A673 (cell line): ENCODE results near the gene PKIB. TPM values are rescaled to one million over a fixed set of nuclear protein-coding genes. Genes with fewer than 3 reads are reported as not detected.

ENCODE experiments used
- BruUV-seq: library from RNA; stranded (reverse); fragments of 400-500 nt; replicated peaks from 2 replicates; lab custom pipeline; 2021; lab: Mats Ljungman, UMichigan
- CTCF ChIA-PET: fragments of 300-600 bp; sonication (Branson Sonifier 250); formaldehyde crosslinking; loops from one replicate; lab custom pipeline; 2022; ENCODE audit warnings: antibody characterized with exemption; lab: Charles Lee
- POLR2A ChIA-PET: fragments of 300-600 bp; sonication (Branson Sonifier 250); formaldehyde crosslinking; loops from one replicate; lab custom pipeline; 2022; ENCODE audit warnings: antibody characterized with exemption; ENCODE audit not compliant: low non-redundant PET; lab: Charles Lee
- DNase-seq: peaks from one replicate; pipeline ENCODE4 v3.0.0-alpha.2; 2015; ENCODE audit warnings: low spot score
- H3K27ac ChIP-seq: fragments of 200-600 bp; sonication (generic); 2 replicates; pipeline ENCODE4 v1.5.1; 2016; ENCODE audit warnings: mixed run types, low read depth, mild to moderate bottlenecking, mixed read lengths, antibody characterized with exemption, low read length; ENCODE audit not compliant: poor library complexity, severe bottlenecking
- H3K27me3 ChIP-seq: fragments of 200-600 bp; sonication (generic); replicated peaks from 2 replicates; pipeline ENCODE4 v1.6.1; 2017; ENCODE audit warnings: mixed run types, low read depth, mild to moderate bottlenecking, mixed read lengths, antibody characterized with exemption, low read length; ENCODE audit not compliant: insufficient read depth, poor library complexity
- H3K36me3 ChIP-seq: fragments of 200-600 bp; sonication (generic); 2 replicates; pipeline ENCODE4 v1.6.1; 2016; ENCODE audit warnings: mixed run types, mild to moderate bottlenecking, mixed read lengths, antibody characterized with exemption, low read length; ENCODE audit not compliant: insufficient read depth, poor library complexity, severe bottlenecking
- H3K4me1 ChIP-seq: fragments of 200-600 bp; sonication (generic); 2 replicates; pipeline ENCODE4 v1.6.1; 2017; ENCODE audit warnings: mixed run types, mild to moderate bottlenecking, mixed read lengths, antibody characterized with exemption, low read length; ENCODE audit not compliant: insufficient read depth, poor library complexity, severe bottlenecking
- H3K4me3 ChIP-seq: fragments of 200-600 bp; sonication (generic); 2 replicates; pipeline ENCODE4 v1.5.1; 2016; ENCODE audit warnings: low read depth, mixed run types, mild to moderate bottlenecking, mixed read lengths, low read length; ENCODE audit not compliant: poor library complexity, severe bottlenecking
- H3K9me3 ChIP-seq: fragments of 200-600 bp; sonication (generic); 2 replicates; pipeline ENCODE4 v1.6.1; 2016; ENCODE audit warnings: mixed run types, low read depth, mild to moderate bottlenecking, mixed read lengths, antibody characterized with exemption, low read length; ENCODE audit not compliant: poor library complexity, severe bottlenecking
- CTCF ChIP-seq: fragments of 300-800, 200-600 bp; sonication (generic); conservative IDR thresholded peaks from 2 replicates; pipeline ENCODE4 v1.5.1; 2017; ENCODE audit warnings: low read depth, mild to moderate bottlenecking, antibody characterized with exemption, low read length, moderate library complexity, mixed read lengths
- EZH2 ChIP-seq: fragments of 200-600 bp; sonication (generic); IDR thresholded peaks from 2 replicates; pipeline ENCODE4 v1.6.1; 2017; ENCODE audit warnings: borderline replicate concordance, low read depth, mild to moderate bottlenecking, mixed read lengths, antibody characterized with exemption, low read length; ENCODE audit not compliant: poor library complexity, severe bottlenecking
- intact Hi-C: fragments of 100-400 bp; cut with micrococcal nuclease; formaldehyde crosslinking; loops from one replicate; pipeline ENCODE4 v1.10.0; 2022; ENCODE audit not compliant: unreplicated experiment
- total RNA-seq: library from RNA; stranded (reverse); gene quantifications from 2 replicates; pipeline ENCODE4 v1.2.3, GENCODE V29; 2021

PKIB gene
- total RNA-seq, 1 experiment from 2014 or later: 11.5 TPM

GRCh38 chr6:122718616-122719015, 108.4 kb downstream of the PKIB start:
- ChIA-PET CTCF (no interaction called here), POLR2A (no interaction called here)
- no peak for DNase-seq
- H3K4me1 ChIP-seq: peaks cover 5% of the 10 kb centered on the region
- no peaks in the 10 kb centered on the region for H3K27me3 ChIP-seq
- no peak overlapping the region for H3K4me3 ChIP-seq
- no peaks in the 10 kb centered on the region for H3K9me3 ChIP-seq
- TF ChIP-seq EZH2: no peak
- BruUV-seq: no TSS peak
- H3K36me3 ChIP-seq: no peaks in the 10 kb centered on the region
- no peak overlapping the region for H3K27ac ChIP-seq
- intact Hi-C loops: no loop called here

GRCh38 chr6:122719176-122719575, 109.0 kb downstream of the PKIB start:
- Histone ChIP-seq H3K9me3 (no peaks in the 10 kb centered on the region), H3K27ac (no peak overlapping the region), H3K36me3 (no peaks in the 10 kb centered on the region), H3K4me3 (no peak overlapping the region), H3K4me1 (peaks cover 5% of the 10 kb centered on the region), H3K27me3 (no peaks in the 10 kb centered on the region)
- POLR2A ChIA-PET: no interaction called here
- intact Hi-C loops: no loop called here
- BruUV-seq: no TSS peak
- DNase-seq: no peak
- TF ChIP-seq CTCF (no peak), EZH2 (no peak)
- CTCF ChIA-PET: no interaction called here

- TF ChIP-seq EZH2: no peak
- TF ChIP-seq CTCF: no peak
- CTCF ChIA-PET: no interaction called here
- Histone ChIP-seq H3K36me3 (no peaks in the 10 kb centered on the region), H3K27me3 (no peaks in the 10 kb centered on the region), H3K4me3 (no peak overlapping the region), H3K27ac (no peak overlapping the region), H3K9me3 (no peaks in the 10 kb centered on the region), H3K4me1 (peaks cover 5% of the 10 kb centered on the region)
- POLR2A ChIA-PET: no interaction called here
- no peak for DNase-seq
- no TSS peak for BruUV-seq
- intact Hi-C loops: no loop called here
Measured at GRCh38 chr6:122722746-122723145, 112.5 kb downstream of the PKIB start.

- H3K36me3 ChIP-seq: no peaks in the 10 kb centered on the region
- H3K4me1 ChIP-seq: peaks cover 6% of the 10 kb centered on the region
- intact Hi-C loops: loop anchor here (2.0 to 5.0 kb wide), 2 partner anchors 114 to 234 kb away; partner anchors contain the start of gene PKIB
- no peak overlapping the region for H3K4me3 ChIP-seq
- CTCF ChIA-PET: interaction anchor here (1.1 kb wide), 1 partner anchor 113 kb away, joined by 4 read pairs; no protein-coding TSS in a partner anchor
- H3K27me3 ChIP-seq: no peaks in the 10 kb centered on the region
- TF ChIP-seq EZH2: no peak
- peak; percentile 69 for TF ChIP-seq CTCF
- H3K9me3 ChIP-seq: no peaks in the 10 kb centered on the region
- POLR2A ChIA-PET: no interaction called here
- peak; percentile 50 for DNase-seq
- no peak overlapping the region for H3K27ac ChIP-seq
- BruUV-seq: no TSS peak
Measured at GRCh38 chr6:122726649-122727048, 116.4 kb downstream of the PKIB start.
